OCI-M1 (cell line): Measurements from ENCODE around the gene ZEB2.
"Not testable (repeated sequence)": the region's sequence is repeated elsewhere in the genome, so short reads cannot be mapped to it uniquely, and the experiment has no call there.

Experiments
- DNase-seq: peaks from one replicate; lab custom pipeline; 2025; lab: John Stamatoyannopoulos, UW

The ZEB2 gene

DNA sequence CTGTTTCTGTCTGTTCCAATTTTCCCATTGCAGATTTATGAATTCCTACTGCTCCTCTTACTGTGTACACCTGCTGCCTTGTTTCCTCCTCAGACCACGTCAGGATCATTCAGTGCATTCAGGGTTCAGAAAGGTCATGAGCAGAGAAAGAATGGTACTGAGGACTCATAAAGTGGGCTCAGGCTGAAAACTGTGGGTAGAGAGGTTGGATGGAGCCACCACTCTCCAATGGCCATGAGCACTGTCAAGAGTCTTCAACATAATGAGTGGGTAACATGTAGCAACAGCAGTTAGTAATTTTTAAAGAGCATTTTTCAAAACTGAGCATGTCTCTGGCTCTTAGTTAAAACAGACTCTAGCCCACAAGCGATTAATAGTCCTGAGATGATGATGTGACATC is 138.2 kb downstream of the ZEB2 start:
- DNase-seq, result no peak

DNA sequence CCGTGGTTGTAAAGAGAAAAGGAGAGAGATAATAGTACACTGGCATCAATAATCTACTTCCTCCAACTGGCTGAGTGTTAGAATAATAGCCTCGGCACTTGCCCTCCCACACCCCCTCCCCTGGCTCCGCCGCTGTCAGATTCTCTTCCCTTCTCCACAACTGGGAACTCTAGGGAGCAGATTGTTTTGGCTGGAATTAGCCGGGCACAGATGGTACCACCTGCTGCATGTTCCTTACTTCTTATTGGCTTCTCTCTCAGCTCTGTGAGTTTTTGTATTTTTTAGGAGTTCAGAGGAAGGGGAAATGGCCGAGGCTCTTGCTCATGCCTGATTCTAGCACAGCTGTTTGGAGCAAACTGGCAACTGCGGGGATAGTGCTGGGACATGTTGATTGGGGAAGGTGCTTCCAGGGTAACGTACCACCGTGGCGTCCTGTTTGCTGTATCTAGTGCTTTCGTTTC is 140.0 kb downstream of the ZEB2 start:
- no peak for DNase-seq

DNA sequence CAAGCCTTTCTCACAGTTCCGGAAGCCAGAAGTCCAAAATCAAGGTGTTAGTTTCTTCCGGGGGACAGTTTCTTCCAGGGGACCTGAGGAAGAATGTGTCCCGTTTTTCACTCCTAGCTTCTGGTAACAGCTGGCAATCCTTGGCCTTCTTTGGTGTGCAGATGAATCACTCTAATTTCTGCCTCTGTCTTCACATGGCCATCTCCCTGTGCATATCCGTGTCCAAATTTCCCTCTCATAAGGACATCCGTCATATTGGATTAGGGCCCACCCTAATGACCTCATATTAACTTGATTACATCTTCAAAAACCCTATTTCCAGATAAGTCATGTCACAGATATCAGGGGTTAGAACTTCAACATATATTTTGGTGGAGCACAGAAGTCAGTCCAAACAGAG is 141.4 kb downstream of the ZEB2 start:
- DNase-seq, result no peak

DNA sequence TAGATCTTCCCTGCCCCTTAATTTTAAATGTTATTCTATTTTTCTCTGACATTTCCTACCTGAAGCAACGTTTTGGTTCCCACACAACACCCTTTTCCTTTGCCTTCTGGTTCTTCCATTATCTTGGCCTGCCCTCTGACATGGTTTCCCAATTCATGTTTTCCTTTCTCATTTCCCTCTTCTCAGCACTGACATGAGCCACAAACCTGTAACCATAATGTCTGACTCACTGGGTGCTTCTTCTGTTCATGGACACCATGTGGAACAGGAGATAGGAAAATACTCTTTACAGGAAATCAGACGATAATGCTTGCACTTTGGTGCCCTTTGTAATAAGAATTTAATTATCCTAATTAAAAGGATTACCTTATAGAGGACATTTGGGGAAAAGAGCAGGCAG is 142.0 kb downstream of the ZEB2 start:
- peak; percentile 57 for DNase-seq

DNA sequence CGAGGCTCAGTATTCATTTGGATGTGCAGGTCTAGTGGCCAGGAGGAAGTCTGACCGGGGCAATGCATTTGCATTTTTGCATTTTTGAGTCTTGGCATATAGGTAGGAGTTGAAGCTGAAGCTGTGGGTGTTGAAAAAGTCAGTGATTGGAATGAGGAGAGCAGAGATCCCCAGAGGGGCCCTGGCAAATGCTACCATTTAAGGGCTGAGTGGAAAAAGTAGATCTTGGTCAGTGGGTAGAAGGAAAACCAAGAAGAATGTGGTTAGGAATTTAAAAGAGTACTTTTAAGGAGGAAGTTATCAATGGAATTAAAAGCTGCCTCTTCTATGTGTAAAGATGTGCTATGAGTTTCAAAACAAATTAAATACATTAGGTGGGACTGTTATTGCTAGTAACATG is 143.0 kb downstream of the ZEB2 start:
- DNase-seq, result no peak

DNA sequence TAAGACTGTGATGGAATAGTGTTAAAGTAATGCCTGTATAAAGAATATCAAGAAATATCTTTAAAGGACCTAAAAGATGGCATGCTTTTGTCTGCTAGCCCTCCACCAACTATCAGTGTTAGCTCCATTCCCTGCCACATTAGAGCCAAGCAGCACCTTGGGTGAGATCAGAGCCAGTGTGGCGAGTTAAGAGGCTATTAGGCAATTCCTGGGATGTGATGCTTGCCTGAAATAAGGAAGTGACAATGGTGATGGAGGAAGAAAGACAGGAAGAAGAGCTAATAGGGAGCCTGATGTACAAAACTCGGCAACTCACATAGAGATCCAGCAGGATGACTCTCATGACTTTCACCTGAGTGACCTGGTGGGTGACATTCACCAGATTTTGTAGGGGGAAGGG is 143.5 kb downstream of the ZEB2 start:
- no peak for DNase-seq

DNA sequence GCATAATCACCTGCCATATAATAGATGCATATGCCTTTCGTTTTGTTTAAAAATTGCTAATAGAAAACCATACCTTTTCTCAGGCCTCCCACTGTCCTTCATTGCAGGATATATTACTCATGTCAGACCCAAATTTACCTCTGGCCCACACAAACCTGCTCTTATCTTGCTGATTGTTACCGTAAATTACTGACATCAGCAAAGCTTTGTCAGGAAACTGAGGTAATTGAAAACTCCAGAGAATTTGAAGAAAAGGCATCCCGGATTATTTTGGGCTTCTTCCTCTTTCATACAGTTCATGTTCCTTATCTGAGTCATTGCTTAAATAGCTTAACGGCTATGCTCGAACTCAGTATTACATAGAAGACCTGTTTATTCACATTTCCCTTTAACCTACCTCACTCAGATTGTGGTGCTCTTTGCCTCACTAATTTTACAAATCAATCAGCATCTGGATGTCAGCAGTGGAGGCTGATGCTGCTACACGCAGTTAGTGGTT is 145.7 kb downstream of the ZEB2 start:
- peak; percentile 77 for DNase-seq

DNA sequence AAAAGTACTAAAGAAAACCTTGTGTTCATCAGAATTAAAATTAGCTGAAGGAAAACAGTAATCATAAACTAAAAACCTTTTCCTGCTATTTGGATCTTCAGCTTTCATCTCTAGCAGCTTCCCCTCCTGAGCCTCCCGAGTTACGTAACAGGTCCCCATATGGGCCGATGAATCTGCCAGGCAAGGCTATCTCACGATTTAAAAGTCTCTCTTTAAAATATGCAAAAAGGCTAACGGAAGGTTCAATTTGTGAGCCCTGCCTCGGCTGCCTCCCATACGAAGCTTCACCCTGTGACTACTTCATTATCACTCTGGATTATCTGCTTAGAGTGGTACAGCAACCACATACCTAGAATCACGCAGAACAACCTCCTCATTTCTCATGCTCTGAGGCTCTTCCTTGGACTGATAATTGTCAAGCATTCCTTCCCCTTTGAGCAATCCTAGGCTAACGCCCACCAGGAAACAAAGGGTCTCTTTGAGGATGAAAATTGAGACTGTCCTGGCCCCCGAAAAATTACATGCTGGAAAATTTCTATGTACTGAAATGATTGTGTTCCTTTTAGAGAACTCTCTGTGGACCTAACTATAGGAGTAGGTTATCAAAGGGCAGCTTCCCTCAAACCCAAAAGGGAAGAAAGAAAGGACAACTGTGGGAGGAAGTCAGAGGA is 147.4 kb downstream of the ZEB2 start:
- peak; percentile 95 for DNase-seq

DNA sequence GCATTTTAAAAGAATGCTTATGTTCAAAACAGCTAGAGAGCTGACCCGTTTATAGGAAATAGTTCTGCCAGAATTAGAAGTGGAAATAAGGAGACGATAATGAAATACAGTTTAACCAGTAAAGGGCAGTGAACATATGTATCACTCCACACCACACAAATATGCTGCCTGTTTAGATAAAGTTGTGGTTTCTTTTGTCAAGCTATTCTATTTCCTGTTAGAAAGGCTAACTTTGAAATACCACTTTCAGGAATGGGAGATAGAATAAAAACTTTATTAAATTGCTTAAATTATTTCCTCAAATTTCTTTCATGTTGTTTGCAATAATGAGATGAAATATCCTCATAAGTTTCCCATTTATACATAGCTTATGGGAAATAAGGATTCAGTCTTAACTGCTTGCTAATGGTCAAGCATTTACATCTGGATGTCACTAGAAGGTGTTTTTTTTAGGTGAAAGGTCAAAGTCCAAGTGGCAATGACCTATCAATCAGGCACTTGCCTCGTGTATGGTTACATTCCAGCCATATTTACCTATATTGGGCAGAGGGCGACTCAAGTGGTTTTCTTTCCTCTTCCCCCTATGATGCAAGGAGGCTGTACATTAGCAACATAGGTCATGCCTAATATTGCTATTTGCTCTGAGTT is 148.9 kb downstream of the ZEB2 start:
- DNase-seq, result peak; percentile 95

DNA sequence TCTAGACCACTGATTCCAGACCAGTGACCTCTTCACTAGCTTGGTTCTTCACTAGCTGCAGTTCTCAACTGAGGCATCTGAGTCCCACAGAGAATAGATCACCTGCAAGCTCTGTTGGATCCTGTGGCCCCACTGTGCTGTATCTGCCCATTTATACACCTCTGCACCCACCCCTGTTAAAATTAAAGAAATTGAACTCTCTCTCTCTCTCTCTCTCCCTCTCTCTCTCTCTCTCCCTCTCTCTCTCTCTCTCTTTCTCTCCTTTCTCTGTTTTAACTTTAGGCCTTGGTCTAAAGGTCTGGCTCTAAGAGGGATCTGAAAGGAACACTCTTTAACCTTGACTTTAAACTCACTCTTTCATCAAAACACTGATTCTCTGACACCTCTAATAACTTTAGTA is 150.5 kb downstream of the ZEB2 start:
- DNase-seq, result no peak

DNA sequence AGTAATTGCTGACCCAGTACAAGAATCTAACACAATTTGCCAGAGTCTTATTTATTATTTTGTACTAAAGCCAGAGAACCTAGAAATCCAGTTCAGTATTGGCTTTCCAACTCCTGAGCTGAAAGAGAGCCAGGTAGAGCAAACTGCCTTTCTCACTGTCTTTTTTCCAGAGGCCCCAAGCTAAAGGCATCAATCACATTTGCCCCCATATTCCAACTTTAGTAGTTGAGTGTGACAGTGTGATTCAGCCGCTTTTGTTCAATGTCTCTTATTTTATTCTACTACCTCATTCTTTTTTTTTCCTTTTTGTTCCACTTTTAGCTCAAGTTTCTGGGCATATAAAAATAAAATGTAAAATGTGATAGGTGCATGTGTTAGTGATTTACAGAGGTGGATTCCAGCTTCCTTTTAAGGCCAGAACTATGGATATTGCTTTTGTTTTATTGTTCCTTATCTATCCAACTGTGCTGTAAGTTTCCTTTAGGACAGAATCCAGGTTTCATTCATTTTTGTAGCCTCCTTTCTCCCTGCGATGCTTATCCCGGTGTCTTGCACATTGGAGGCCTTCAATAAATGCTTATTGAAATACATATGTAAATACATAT is 153.0 kb downstream of the ZEB2 start:
- DNase-seq, result no peak

DNA sequence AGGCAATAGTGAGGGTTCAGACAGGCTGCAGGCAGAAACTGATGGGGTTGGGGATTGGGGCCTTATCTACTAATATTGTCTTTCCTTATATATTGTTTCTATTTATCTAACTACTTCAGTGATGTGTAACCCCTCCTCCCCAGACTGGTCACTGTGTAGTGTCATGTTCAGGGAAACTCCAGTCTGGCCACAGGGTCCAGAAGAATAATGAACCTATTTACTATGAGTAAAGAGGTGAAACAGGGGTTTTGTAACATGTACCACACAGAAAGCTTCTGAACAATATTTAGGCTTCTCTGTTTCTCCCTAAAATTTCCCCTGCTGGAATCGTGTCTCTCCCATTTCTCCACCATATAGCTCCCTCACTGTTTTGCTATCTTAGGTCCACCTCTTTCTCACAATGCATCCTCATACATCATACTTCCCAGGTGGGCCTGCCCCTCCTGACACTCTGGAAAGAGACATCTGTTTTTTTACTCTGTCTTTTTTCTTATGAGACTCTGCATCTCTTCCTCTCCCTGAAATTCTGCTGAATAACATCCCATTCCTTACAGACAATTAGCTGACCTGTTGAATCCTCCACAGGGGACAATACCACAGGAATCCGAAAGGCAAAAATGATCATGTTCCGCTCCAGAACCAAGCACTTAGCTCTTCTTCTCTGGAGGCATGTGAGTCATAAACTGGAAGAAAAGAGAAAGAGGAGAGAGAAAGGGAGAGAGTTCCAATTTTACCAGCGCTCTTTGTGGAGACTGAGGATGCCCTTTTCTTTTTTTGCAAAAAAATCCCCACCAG is 154.8 kb downstream of the ZEB2 start:
- peak; percentile 64 for DNase-seq

DNA sequence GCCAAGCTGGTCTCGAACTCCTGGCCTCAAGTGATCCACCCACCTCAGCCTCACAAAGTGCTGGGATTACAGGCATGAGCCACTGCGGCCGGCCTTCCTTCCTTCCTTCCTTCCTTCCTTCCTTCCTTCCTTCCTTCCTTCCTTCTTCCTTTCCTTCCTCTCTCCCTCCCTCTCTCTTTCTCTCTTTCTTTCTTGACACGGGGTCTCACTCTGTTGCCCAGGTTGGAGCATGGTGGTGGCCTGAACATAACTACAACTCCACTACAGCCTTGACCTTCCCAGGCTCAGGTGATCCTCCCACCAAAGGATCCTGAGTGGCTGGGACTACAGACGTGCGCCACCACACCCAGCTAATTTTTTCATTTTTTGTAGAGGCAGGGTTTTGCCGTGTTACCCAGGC is 155.7 kb downstream of the ZEB2 start:
- DNase-seq, result not testable (repeated sequence)

DNA sequence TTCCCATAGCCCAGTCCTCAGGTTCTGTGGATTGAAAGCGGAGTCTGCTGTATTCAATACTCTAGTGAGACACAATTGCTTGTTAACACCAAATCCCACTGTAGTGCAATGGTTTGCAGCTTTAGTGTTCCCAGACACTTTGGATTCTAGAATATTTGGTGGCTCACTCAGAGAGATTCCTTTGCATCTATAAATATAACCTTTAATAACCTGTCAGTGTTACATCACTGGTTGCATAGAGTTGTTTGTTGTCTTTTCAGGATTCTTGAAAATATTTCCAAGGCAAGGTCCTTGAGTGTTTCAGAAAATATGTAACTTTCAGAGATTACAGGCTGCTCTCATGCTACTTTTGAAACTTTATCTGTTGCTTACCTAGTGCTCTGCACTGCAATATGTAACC is 157.5 kb downstream of the ZEB2 start:
- no peak for DNase-seq

DNA sequence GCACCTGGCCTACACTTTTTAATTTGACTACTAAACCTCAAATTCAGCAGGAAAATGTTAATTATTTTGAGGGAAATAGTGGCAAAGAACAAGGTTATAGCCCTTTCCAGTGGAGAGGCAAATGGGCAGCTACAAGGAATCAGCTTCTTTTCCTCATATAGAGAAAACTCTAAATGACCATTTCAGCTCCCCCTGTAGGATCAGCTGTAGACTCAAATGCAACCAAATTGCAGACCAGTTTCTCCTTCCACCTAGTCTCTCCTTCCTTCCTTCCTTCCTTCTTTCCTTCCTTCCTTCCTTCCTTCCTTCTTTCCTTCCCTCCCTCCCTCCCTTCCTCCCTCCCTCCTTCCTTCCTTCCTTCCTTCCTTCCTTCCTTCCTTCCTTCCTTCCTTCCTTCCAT is 158.2 kb downstream of the ZEB2 start:
- no peak for DNase-seq

DNA sequence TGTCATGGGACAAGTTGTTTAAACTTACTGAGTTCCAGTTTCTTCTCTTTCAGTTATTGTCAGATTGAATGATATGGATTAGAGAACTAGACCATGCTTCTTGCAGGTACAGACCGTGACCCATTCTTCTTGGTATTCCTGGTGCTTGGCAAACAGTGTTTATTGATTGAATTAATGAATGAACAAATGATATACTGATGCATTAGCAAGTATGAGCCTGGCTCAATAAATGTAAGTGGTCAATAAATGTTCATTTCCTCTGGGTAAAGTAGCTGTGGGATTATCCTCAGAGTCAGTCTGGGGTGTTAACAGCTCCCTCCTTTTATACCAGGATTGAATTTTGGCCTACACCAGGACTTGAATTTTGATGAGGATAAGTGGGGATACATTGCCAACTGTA is 160.2 kb downstream of the ZEB2 start:
- no peak for DNase-seq

DNA sequence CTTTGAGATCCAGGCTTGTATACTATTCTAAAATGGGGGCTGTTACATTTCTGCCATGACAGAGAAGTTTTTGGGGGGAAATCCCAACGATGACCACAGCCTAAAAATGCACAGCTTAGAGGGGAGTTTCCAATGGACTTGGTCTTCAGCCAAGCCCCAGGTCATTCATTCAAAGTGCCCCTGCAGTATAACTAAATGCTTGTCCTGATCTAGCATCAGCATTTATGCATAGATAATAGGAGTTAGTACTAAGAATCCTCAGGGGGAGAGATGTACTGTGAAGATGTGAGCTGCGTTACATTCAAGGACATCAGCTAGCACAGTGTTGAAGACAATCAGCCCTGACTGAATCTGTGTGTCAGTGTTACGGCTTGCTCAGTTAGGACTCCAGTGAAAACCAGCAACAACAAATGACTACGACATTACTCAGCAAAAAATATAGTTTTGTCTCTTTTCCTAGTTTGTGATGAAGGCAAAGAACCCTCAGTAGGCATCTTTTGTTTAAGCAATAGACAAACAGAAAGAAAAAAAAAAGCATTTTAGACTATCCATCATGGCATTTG is 160.9 kb downstream of the ZEB2 start:
- DNase-seq, result peak; percentile 58

DNA sequence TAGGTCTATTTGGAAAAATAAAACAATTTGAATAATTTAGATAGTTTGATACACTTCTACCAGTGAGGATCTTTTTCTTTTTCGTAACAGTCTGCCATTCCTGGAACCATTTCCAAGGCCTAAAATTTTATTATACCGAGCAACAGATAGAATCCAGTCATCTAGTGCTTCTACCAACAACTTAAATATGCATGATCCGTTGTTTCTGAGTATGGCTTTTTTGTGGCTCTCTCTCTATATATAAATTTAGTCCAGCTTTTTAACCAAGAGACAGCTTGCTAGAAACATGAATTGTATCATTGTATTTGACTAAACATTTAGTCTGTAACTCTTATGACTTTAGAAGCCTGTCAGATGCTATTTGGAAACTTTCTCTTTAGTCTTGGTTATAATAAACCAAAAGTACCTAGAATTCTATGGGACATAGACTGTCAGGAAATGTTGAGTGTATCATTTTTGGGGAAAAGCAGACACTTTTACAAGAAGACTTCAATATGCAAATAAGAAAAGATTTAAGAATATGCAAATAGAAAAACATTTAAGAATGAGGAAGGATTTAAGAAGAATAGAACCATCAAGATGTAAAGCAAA is 161.4 kb downstream of the ZEB2 start:
- no peak for DNase-seq

DNA sequence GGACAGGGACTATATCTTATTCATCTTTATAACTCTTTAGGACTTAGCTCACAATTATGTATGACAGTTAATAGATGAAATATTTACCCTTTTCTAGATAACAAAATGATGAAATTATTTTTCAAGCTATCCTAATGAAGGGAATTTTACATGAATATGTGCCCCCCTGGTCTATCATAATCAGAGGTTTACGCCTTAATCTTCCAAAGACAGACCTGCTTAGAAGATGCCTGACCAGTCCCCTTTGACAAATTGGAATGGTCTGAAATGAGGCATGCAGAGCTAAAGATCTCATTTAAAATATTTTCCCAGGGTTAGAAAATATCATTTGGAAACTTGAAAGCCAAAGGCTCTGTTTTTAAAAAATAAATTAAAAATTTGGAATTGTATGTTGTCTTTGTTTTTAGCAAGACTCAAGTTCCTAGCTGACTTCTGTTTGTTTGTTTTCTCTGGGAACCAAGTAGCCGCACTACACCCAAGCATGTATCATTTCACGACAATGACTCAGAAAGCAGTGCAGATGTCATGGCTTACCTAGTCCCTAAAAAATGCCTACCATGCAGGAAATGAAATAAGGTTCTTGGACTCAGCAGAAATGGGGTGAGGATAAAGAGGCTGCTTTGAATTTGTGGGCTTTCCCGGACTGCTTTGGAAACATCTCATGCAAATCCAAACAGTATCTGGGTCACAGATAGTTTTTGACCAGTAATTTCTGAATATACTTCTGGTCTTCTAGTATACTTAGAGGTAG is 162.1 kb downstream of the ZEB2 start:
- DNase-seq, result no peak

DNA sequence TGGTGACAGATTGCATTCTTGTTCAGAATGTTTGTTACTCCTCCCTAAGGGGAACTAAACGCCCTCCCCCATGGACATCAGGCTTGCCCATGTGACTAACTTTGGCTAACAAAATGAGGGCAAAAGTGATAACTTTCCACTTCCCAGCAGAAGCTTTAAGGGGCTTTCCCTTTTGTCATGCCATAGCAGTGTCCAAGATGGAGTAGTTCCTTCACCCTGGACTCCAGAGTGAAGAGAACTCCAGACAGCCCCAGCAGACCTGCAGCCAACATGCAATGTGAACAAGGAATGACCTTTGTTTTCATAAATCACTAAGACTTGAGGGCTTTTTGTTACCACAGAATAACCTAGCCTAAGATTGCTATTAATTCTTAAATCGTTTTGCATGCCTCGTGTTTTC is 163.5 kb downstream of the ZEB2 start:
- DNase-seq, result peak; percentile 79

DNA sequence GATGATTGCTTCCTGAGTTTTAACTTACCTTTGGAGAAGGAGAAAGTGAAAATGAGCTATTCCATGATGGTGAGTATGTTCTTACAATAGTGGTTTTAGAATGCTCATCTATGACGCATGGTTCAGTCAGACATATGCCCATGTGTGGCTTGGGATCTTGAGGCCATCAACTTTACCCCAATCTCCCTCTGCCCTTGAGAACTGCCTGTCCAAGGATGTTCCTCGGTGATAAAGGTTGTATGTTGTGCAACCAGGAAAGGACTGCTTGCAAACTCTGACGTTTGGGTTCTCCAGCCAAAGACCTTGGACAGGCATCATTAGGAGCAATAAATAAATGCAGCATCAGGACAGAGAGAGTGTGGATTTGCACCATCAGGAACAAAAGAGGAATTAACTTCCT is 165.0 kb downstream of the ZEB2 start:
- DNase-seq, result peak; percentile 64
